Suprapubic skin (tissue), 3 donors: ENCODE measurements around the gene PDE7B.

ENCODE experiments used
- EP300 ChIP-seq: sonication (generic); formaldehyde crosslinking; IDR thresholded peaks from one replicate; pipeline ENCODE4 v1.6.1; 2017; ENCODE audit warnings: antibody characterized with exemption
- POLR2A ChIP-seq, 2 donors: fragments of 450-650 bp; IDR thresholded peaks; one replicate each; pipeline ENCODE4 v1.6.1; 2017; ENCODE audit warnings: antibody characterized with exemption in 2 of 2, mild to moderate bottlenecking in 2 of 2, moderate library complexity in 2 of 2
- TF ChIP-seq, protein P1 (sequence below), 2 donors: fragments of 200-600 bp in 1 of 2; fragments of 450-650 bp in 1 of 2; sonication (generic) in 1 of 2; IDR thresholded peaks; one replicate each; pipeline ENCODE4 v1.5.1; 2016 to 2019; ENCODE audit warnings: antibody characterized with exemption in 2 of 2, mild to moderate bottlenecking in 1 of 2, moderate library complexity in 1 of 2

DNA sequence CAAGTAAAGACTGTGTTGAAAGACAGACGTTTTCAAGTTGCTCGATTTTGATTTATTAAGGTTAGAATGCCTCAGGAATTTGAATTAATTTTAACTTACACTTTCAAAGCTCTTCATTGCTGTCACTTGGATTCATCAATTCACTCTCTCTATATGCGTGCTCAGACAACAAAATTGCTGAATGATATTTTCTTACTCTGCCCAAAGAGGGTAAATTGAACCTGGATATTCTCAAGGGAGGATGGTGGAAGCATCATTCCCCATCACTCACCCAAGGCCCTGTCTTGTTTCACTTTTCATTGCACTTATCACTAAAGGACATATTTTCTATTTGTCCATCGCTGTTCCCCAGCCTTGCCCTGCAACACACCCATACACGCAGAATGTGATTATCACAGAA, 102.3 kb downstream of the PDE7B start:
- TF ChIP-seq, protein P1, sequence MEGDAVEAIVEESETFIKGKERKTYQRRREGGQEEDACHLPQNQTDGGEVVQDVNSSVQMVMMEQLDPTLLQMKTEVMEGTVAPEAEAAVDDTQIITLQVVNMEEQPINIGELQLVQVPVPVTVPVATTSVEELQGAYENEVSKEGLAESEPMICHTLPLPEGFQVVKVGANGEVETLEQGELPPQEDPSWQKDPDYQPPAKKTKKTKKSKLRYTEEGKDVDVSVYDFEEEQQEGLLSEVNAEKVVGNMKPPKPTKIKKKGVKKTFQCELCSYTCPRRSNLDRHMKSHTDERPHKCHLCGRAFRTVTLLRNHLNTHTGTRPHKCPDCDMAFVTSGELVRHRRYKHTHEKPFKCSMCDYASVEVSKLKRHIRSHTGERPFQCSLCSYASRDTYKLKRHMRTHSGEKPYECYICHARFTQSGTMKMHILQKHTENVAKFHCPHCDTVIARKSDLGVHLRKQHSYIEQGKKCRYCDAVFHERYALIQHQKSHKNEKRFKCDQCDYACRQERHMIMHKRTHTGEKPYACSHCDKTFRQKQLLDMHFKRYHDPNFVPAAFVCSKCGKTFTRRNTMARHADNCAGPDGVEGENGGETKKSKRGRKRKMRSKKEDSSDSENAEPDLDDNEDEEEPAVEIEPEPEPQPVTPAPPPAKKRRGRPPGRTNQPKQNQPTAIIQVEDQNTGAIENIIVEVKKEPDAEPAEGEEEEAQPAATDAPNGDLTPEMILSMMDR (IDR thresholded peaks at IDR 0.05): no peak
- TF ChIP-seq POLR2A (IDR thresholded peaks at IDR 0.05) (no peak), EP300 (no peak)
